ENCODE measurements around the gene ZBTB48. TPM values are rescaled to one million over a fixed set of nuclear protein-coding genes. Genes with fewer than 3 reads are reported as not detected.
"Not testable (repeated sequence)": the region's sequence is repeated elsewhere in the genome, so short reads cannot be mapped to it uniquely, and the experiment has no call there.

ZBTB48 gene
- total and polyA plus RNA-seq, 7 donors, result 14.4 to 31.3 (median 17.6) TPM

GRCh38 chr1:6554907-6555778 lies 24.7 kb upstream of the ZBTB48 start, which contains the start of gene TAS1R1:
Gene TAS1R1 (plus strand): TSS chr1:6555307. CDS start chr1:6555374, 67 bp downstream.
- peaks cover 0 to 28% (median 24%) of the 10 kb centered on the region in 4 donors for H3K4me1 ChIP-seq
- TF ChIP-seq POLR2AphosphoS5 (IDR thresholded peaks at IDR 0.05) (peak in 1 of 4 donors; percentile 33), EP300 (IDR thresholded peaks at IDR 0.05) (no peak)
- peaks cover 0 to 11% (median 0%) of the 10 kb centered on the region in 4 donors for H3K36me3 ChIP-seq
- peak within 1 kb of the TSS; percentile 74 to 87 (median 80) for H3K27ac ChIP-seq
- peak within 1 kb of the TSS; percentile 68 to 99 (median 78) for H3K4me3 ChIP-seq
- H3K9me3 ChIP-seq, result no peaks in the 10 kb centered on the region
- intact Hi-C loops (cut with DNase I), result loop anchor here (1.0 to 5.0 kb wide), 4 partner anchors 24 to 92 kb away; partner anchors contain the start of gene ZBTB48
- no peaks in the 10 kb centered on the region for H3K27me3 ChIP-seq
- WGBS, 2 donors, result 82 to 83% methylated on average over 19 of the region's 19 CpGs
- peak; percentile 87 for DNase-seq

GRCh38 chr1:6557597-6557996 lies 22.2 kb upstream of the ZBTB48 start:
- H3K4me3 ChIP-seq, result no peak overlapping the region
- no peaks in the 10 kb centered on the region for H3K36me3 ChIP-seq
- no peak for DNase-seq
- H3K27ac ChIP-seq, result no peak overlapping the region
- WGBS, 2 donors, result 86 to 91% methylated on average over 1 of the region's 1 CpG
- no peaks in the 10 kb centered on the region for H3K27me3 ChIP-seq
- intact Hi-C loops (cut with DNase I), result loop anchor here (5.0 kb wide), 1 partner anchor 40 kb away; no protein-coding TSS in a partner anchor
- TF ChIP-seq POLR2A (IDR thresholded peaks at IDR 0.05) (no peak), EP300 (IDR thresholded peaks at IDR 0.05) (no peak), CTCF (IDR thresholded peaks at IDR 0.05) (no peak), POLR2AphosphoS5 (IDR thresholded peaks at IDR 0.05) (no peak)
- peaks cover 0 to 25% (median 21%) of the 10 kb centered on the region in 4 donors for H3K4me1 ChIP-seq
- H3K9me3 ChIP-seq, result no peaks in the 10 kb centered on the region

- not testable (repeated sequence) for H3K36me3 ChIP-seq, DNase-seq, H3K27ac ChIP-seq, H3K4me3 ChIP-seq, H3K9me3 ChIP-seq, H3K27me3 ChIP-seq
- peaks cover 0 to 11% (median 10%) of the 10 kb centered on the region in 4 donors for H3K4me1 ChIP-seq
- intact Hi-C loops (cut with DNase I), result loop anchor here (5.0 kb wide), 1 partner anchor 38 kb away; no protein-coding TSS in a partner anchor
- WGBS, 2 donors, result 79 to 90% methylated on average over 11 of the region's 11 CpGs
Measured at GRCh38 chr1:6559161-6559560, 20.6 kb upstream of the ZBTB48 start.

GRCh38 chr1:6560267-6560666 lies 19.5 kb upstream of the ZBTB48 start:
- DNase-seq, result no peak
- Histone ChIP-seq H3K27ac (no peak overlapping the region), H3K4me3 (no peak overlapping the region), H3K36me3 (no peaks in the 10 kb centered on the region), H3K9me3 (no peaks in the 10 kb centered on the region), H3K4me1 (peaks cover 0 to 3% (median 2%) of the 10 kb centered on the region in 4 donors), H3K27me3 (no peaks in the 10 kb centered on the region)
- WGBS, 2 donors, result 61 to 67% methylated on average over 9 of the region's 9 CpGs
- intact Hi-C loops (cut with DNase I), result no loop called here
- TF ChIP-seq CTCF (IDR thresholded peaks at IDR 0.05), result no peak
- TF ChIP-seq EP300 (IDR thresholded peaks at IDR 0.05), result no peak
- TF ChIP-seq POLR2AphosphoS5 (IDR thresholded peaks at IDR 0.05), result no peak
- TF ChIP-seq POLR2A (IDR thresholded peaks at IDR 0.05), result no peak

- 94% methylated on average over 11 of the region's 11 CpGs for WGBS, 2 donors
- no peak for TF ChIP-seq POLR2AphosphoS5 (IDR thresholded peaks at IDR 0.05)
- TF ChIP-seq POLR2A (IDR thresholded peaks at IDR 0.05), result no peak
- TF ChIP-seq CTCF (IDR thresholded peaks at IDR 0.05), result no peak
- no peak for TF ChIP-seq EP300 (IDR thresholded peaks at IDR 0.05)
- H3K9me3 ChIP-seq, result no peaks in the 10 kb centered on the region
- intact Hi-C loops (cut with DNase I), result no loop called here
- H3K4me1 ChIP-seq, result no peaks in the 10 kb centered on the region
- DNase-seq, result no peak
- H3K36me3 ChIP-seq, result no peaks in the 10 kb centered on the region
- no peak overlapping the region for H3K27ac ChIP-seq
- H3K27me3 ChIP-seq, result no peaks in the 10 kb centered on the region
- H3K4me3 ChIP-seq, result no peak overlapping the region
Measured at GRCh38 chr1:6569033-6569432, 10.8 kb upstream of the ZBTB48 start.

Measured in sigmoid colon (tissue), 7 donors.